Measurements from ENCODE around the gene CFAP44.

DNA sequence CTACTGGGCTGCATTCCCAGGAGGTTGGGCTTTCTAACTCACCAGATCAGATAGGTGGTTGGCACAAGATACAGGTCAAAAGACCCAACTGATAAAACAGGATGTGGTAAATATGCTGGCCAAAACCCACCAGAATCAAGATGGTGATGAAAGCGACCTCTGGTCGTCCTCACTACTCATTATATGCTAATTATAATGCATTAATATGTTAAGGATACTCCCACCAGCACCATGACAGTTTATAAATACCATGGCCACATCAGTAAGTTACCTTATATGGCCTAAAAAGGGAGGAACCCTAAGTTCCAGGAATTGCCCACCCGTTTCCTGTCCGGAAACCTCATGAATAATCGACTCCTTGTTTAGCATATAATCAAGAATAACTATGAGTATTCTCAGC, 31.6 kb downstream of the CFAP44 start:
- TF ChIP-seq EZH2 (IDR thresholded peaks at IDR 0.05; ENCODE audit: borderline replicate concordance, low read depth, low read length, severe bottlenecking), result no peak
- TF ChIP-seq, protein P1, sequence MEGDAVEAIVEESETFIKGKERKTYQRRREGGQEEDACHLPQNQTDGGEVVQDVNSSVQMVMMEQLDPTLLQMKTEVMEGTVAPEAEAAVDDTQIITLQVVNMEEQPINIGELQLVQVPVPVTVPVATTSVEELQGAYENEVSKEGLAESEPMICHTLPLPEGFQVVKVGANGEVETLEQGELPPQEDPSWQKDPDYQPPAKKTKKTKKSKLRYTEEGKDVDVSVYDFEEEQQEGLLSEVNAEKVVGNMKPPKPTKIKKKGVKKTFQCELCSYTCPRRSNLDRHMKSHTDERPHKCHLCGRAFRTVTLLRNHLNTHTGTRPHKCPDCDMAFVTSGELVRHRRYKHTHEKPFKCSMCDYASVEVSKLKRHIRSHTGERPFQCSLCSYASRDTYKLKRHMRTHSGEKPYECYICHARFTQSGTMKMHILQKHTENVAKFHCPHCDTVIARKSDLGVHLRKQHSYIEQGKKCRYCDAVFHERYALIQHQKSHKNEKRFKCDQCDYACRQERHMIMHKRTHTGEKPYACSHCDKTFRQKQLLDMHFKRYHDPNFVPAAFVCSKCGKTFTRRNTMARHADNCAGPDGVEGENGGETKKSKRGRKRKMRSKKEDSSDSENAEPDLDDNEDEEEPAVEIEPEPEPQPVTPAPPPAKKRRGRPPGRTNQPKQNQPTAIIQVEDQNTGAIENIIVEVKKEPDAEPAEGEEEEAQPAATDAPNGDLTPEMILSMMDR (IDR thresholded peaks at IDR 0.05; ENCODE audit: extremely low read depth in 1 of 2, insufficient read depth in 1 of 2, low read depth in 1 of 2, low read length in 2 of 2), result no peak
- no peak for TF ChIP-seq POLR2AphosphoS5 (IDR thresholded peaks at IDR 0.05; ENCODE audit: insufficient read depth, low read depth, low read length)
- no peak for TF ChIP-seq POLR2A (IDR thresholded peaks at IDR 0.05; ENCODE audit: low read depth, low read length)
- no peak for TF ChIP-seq JUN (IDR thresholded peaks at IDR 0.05; ENCODE audit: borderline replicate concordance, insufficient read depth, insufficient read length, low read depth)
- TF ChIP-seq, protein P2, sequence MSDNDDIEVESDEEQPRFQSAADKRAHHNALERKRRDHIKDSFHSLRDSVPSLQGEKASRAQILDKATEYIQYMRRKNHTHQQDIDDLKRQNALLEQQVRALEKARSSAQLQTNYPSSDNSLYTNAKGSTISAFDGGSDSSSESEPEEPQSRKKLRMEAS (IDR thresholded peaks at IDR 0.05; ENCODE audit: insufficient read depth, insufficient read length), result no peak
- no peak for TF ChIP-seq MYC (IDR thresholded peaks at IDR 0.05; ENCODE audit: low read depth, low read length)
- TF ChIP-seq FOS (IDR thresholded peaks at IDR 0.05; ENCODE audit: borderline replicate concordance, insufficient read depth, low read length), result no peak
- no peak for TF ChIP-seq GATA2 (IDR thresholded peaks at IDR 0.05; ENCODE audit: insufficient read depth, insufficient read length, low read depth, low read length)
